Measurements from ENCODE around the gene IL10RA.

The IL10RA gene

GRCh38 chr11:118016104-118016503 is 29.9 kb downstream of the IL10RA start:
- TF ChIP-seq CTCF (IDR thresholded peaks at IDR 0.05; ENCODE audit: low read length, missing control alignments) = no peak
- H3K4me3 ChIP-seq (replicated peaks; ENCODE audit: low read depth, low read length) = no peak overlapping the region
- DNase-seq (ENCODE audit: low read depth) = no peak

- DNase-seq (ENCODE audit: low read depth) = no peak
- TF ChIP-seq CTCF (IDR thresholded peaks at IDR 0.05; ENCODE audit: low read length, missing control alignments) = no peak
- no peak overlapping the region for H3K4me3 ChIP-seq (replicated peaks; ENCODE audit: low read depth, low read length)
Measured at GRCh38 chr11:118017111-118017510, 30.9 kb downstream of the IL10RA start.

DNA sequence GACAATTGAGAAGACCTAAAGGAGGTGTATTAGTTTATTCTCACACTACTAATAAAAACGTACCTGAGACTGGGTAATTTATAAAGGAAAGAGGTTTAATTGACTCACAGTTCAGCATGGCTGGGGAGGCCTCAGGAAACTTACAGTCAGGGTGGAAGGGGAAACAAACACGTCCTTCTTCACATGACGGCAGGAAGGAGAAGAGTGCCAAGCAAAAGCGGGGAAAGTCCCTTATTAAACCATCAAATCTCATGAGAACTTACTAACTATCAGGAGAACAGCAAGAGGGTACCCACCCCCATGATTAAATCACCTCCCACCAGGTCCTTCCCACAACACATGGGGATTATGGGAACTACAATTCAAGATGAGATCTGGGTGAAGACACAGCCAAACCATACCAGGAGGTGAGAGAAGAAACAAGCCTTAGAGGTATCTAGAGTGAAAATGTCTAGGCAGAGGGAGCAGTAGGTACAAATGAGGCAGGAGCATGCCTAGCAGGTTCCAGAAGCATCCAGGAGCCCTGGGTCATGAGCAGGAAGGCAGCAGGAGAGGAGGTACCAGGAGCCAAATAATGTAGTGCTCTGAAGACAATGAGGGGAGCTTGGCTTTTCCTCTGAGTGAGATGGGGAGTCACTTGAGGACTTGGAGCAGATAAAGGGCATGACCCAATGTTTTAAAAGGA is 31.6 kb downstream of the IL10RA start:
- no peak for TF ChIP-seq CTCF (IDR thresholded peaks at IDR 0.05; ENCODE audit: low read length, missing control alignments)
- H3K4me3 ChIP-seq (replicated peaks; ENCODE audit: low read depth, low read length) = no peak overlapping the region
- no peak for DNase-seq (ENCODE audit: low read depth)

GRCh38 chr11:118018401-118018800 is 32.2 kb downstream of the IL10RA start:
- DNase-seq (ENCODE audit: low read depth) = no peak
- no peak for TF ChIP-seq CTCF (IDR thresholded peaks at IDR 0.05; ENCODE audit: low read length, missing control alignments)
- H3K4me3 ChIP-seq (replicated peaks; ENCODE audit: low read depth, low read length) = no peak overlapping the region

DNA sequence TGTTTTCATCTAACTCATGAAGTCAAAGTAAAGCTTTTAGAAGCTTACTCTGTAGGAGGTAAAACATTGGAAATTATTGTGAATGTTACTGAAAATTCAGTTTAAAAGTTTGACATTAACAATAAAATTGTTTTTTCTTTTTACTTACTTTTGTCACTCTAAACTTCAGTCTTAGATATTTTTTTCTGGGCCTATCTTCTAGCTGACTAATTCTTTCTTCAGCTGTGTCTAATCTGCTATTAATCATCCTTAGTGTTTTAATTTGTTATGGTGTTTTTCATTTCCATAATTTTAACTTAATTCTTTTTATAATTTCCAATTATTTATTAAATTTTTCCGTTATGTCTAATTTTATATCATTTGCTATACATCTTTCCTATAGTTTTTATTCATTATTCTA is 35.0 kb downstream of the IL10RA start:
- DNase-seq (ENCODE audit: low read depth) = no peak
- TF ChIP-seq CTCF (IDR thresholded peaks at IDR 0.05; ENCODE audit: low read length, missing control alignments) = no peak
- H3K4me3 ChIP-seq (replicated peaks; ENCODE audit: low read depth, low read length) = no peak overlapping the region

- no peak overlapping the region for H3K4me3 ChIP-seq (replicated peaks; ENCODE audit: low read depth, low read length)
- DNase-seq (ENCODE audit: low read depth) = no peak
- no peak for TF ChIP-seq CTCF (IDR thresholded peaks at IDR 0.05; ENCODE audit: low read length, missing control alignments)
Measured at GRCh38 chr11:118027694-118028093, 41.5 kb downstream of the IL10RA start.

DNA sequence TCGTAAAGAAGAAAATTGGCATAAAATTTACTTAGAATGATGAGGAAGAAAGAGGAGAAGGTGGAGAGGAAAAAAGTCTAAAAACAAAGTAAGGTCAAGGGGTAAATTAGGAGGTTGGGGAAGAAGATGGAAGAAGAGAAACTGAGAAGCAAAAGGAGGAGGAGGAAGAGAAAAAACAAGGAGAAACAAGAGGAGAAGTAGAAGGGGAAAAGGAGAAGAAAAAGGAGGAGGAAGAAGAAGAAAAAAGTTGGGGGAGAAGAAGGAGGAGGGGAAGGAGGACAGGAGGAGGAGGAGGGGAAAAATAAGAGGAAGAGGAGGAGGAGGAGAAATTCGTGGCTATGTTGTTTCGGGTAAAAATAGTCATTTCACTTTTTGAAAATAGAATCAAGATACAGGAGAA is 42.4 kb downstream of the IL10RA start:
- H3K4me3 ChIP-seq (replicated peaks; ENCODE audit: low read depth, low read length) = no peak overlapping the region
- no peak for TF ChIP-seq CTCF (IDR thresholded peaks at IDR 0.05; ENCODE audit: low read length, missing control alignments)
- DNase-seq (ENCODE audit: low read depth) = no peak

All from fibroblast of pulmonary artery (primary cell).